Psoas muscle (tissue), 8 donors: ENCODE results near the gene POU2AF3. TPM values are rescaled to one million over a fixed set of nuclear protein-coding genes. Genes with fewer than 3 reads are reported as not detected.

Source experiments
- ATAC-seq, 4 donors: fragments of 200-7000 bp; cut with Tn5 transposase; one replicate each; pipeline ENCODE4 v1.9.1; 2020; ENCODE audit warnings: moderate library complexity in 3 of 4, mild to moderate bottlenecking in 2 of 4
- DNase-seq, 2 donors: peaks; one replicate each; pipeline ENCODE4 v3.0.0-alpha.2; 2020
- H3K27ac ChIP-seq: fragments of 200-600 bp; one replicate; pipeline ENCODE4 v1.8.0; 2022
- H3K27me3 ChIP-seq, 3 donors: fragments of 200-600 bp in 1 of 3; one replicate each; pipeline versions ENCODE4 v1.6.1 to v1.8.0; 2013 to 2022; ENCODE audit warnings: low read length in 2 of 3, mild to moderate bottlenecking in 2 of 3, moderate library complexity in 1 of 3; ENCODE audit not compliant: insufficient read depth in 3 of 3
- H3K36me3 ChIP-seq, 2 donors: fragments of 200-600 bp in 1 of 2; one replicate each; pipeline versions ENCODE4 v1.6.1 to v1.8.0; 2013 to 2022; ENCODE audit warnings: low read depth in 1 of 2, mild to moderate bottlenecking in 1 of 2, moderate library complexity in 1 of 2; ENCODE audit not compliant: insufficient read depth in 1 of 2
- H3K4me1 ChIP-seq: fragments of 200-600 bp; one replicate; pipeline ENCODE4 v1.8.0; 2022
- H3K4me3 ChIP-seq: fragments of 200-600 bp; one replicate; pipeline ENCODE4 v1.8.0; 2022; ENCODE audit warnings: mild to moderate bottlenecking
- H3K9me3 ChIP-seq: fragments of 200-600 bp; one replicate; pipeline ENCODE4 v1.8.0; 2022
- WGBS, 3 donors: extraction: QIAGEN DNeasy Blood & Tissue Kit; methylation state at CpG; one replicate each; pipeline versions ENCODE4 v1.1.6 to v1.1.7; 2013; 5-methylcytosine and 5-hydroxymethylcytosine counted together
- intact Hi-C, 2 donors: fragments of 100-400 bp; cut with DNase I; formaldehyde crosslinking; loops; one replicate each; pipeline versions ENCODE4 v1.11.0 to v1.14.2; 2022
- polyA plus RNA-seq, 3 donors: library from polyadenylated mRNA; stranded (reverse); fragments of 200-250 nt; gene quantifications; one replicate each; pipeline ENCODE4 v1.2.3, GENCODE V29; 2013
- total RNA-seq, 4 donors: library from RNA; stranded (reverse); fragmentation: NEBNext Ultra II Directional in 2 of 4; extraction: Animal tissue kit (Norgen Biotek cat#: 25700) in 2 of 4; gene quantifications; one replicate each; pipeline versions ENCODE4 v1.2.1 to v1.2.4, GENCODE V29; 2021 to 2023
- TF ChIP-seq, protein P1 (sequence below): fragments of 200-600 bp; IDR thresholded peaks from one replicate; pipeline ENCODE4 v1.8.0; 2022; ENCODE audit warnings: antibody characterized with exemption
- donor health status: healthy with polysubstance abuse.
- donor health status: DM: no; HTN: no; CAD: no; lungs with moderate emphysema.
- donor health status: Bipolar disorder and iron deficiency.
- donor health status: healthy.
- donor health status: DM: yes; HTN: yes; CAD: no.
- donor health status: DM: no; HTN: no; CAD: no.
- donor health status: DM: no; HTN: no; CAD: no.
- donor health status: DM: yes; HTN: yes; CAD: no.

The POU2AF3 gene
- total and polyA plus RNA-seq, 7 donors: 0.21 to 0.69 (median 0.50) TPM; not detected in 1

DNA sequence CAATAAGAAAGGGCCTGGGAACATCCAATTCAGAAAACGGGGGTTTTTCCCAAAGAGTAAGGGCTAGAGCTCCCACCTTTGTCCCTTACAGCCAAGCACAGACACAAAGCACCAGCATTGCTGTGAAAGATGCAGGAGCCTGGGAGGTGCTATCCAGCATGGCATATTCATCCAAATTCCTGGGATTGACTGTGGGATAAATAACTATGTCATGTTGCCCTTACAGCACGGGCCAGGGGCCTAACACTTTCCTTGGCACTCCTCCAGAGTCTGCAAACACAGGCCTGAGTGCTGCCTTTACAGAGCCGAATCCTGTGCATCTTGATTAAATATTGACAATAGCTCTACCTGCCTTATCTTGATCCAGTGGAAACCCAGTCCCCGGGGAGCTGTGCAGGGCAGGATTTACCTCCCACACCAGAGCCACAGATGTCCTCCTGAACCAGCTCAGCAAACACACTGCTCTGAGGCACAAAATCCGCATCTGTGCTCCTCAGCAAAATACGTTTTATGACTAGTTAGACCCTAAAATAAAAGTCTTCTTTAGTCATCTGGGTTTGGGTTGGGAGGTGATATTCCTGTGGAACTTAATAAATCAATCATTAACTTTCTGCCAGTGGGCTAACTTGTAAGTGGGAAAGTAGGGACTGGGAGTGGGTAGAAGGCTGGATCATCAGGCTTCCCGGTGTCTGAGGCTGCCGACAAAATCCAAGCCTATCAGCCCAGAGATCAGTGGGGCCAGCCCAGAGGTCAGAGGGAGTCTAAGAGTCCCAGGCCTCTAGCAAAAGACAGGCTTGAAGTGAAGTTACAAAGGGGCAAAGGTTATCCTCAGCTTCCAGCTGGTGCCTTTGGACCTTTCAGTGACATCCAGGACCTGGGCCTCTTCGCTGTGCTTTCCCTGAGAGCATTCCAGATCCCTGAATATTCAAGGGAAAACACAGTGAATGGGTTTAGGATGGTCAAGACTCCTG lies 36.5 kb downstream of the POU2AF3 start:
- Histone ChIP-seq H3K4me1 (peaks cover 8% of the 10 kb centered on the region), H3K4me3 (no peak overlapping the region), H3K9me3 (peaks cover 5% of the 10 kb centered on the region), H3K27me3 (no peaks in the 10 kb centered on the region), H3K36me3 (no peaks in the 10 kb centered on the region), H3K27ac (no peak overlapping the region)
- no peak for DNase-seq
- ATAC-seq: no peak
- TF ChIP-seq, protein P1, sequence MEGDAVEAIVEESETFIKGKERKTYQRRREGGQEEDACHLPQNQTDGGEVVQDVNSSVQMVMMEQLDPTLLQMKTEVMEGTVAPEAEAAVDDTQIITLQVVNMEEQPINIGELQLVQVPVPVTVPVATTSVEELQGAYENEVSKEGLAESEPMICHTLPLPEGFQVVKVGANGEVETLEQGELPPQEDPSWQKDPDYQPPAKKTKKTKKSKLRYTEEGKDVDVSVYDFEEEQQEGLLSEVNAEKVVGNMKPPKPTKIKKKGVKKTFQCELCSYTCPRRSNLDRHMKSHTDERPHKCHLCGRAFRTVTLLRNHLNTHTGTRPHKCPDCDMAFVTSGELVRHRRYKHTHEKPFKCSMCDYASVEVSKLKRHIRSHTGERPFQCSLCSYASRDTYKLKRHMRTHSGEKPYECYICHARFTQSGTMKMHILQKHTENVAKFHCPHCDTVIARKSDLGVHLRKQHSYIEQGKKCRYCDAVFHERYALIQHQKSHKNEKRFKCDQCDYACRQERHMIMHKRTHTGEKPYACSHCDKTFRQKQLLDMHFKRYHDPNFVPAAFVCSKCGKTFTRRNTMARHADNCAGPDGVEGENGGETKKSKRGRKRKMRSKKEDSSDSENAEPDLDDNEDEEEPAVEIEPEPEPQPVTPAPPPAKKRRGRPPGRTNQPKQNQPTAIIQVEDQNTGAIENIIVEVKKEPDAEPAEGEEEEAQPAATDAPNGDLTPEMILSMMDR: no peak
- intact Hi-C loops: loop anchor here in 1 of 2 donors (10.0 kb wide), 1 partner anchor 50 kb away; no protein-coding TSS in a partner anchor
- WGBS, 3 donors: 66 to 82% (median 72%) methylated on average over 9 of the region's 9 CpGs

DNA sequence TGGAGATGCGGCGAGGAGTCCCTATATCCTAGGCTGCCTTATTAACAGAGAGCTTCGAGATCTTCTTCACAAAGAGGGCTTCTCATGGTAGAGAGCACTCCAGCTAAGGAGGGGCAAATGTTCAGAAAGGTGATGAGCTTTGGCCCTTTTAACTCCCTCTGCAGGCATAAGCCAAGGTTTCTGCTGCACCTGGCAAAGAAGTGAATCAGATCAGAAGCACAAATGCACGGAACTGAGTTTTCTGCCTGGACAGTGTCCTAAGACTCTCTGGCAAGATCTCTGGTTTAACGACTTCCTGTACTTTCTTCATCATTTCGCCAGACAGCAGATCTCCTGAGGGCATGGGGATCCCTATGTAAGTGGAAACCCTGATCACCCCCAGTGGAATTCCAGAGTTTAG lies 37.2 kb downstream of the POU2AF3 start:
- peaks cover 2% of the 10 kb centered on the region for H3K4me1 ChIP-seq
- intact Hi-C loops: loop anchor here in 1 of 2 donors (10.0 kb wide), 1 partner anchor 51 kb away; no protein-coding TSS in a partner anchor
- 69 to 80% (median 77%) methylated on average over 6 of the region's 6 CpGs for WGBS, 3 donors
- ATAC-seq (no peak), DNase-seq (no peak)
- H3K4me3 ChIP-seq: no peak overlapping the region
- H3K27me3 ChIP-seq: no peaks in the 10 kb centered on the region
- TF ChIP-seq, protein P1: no peak
- H3K27ac ChIP-seq: no peak overlapping the region
- no peaks in the 10 kb centered on the region for H3K36me3 ChIP-seq
- H3K9me3 ChIP-seq: peaks cover 5% of the 10 kb centered on the region

DNA sequence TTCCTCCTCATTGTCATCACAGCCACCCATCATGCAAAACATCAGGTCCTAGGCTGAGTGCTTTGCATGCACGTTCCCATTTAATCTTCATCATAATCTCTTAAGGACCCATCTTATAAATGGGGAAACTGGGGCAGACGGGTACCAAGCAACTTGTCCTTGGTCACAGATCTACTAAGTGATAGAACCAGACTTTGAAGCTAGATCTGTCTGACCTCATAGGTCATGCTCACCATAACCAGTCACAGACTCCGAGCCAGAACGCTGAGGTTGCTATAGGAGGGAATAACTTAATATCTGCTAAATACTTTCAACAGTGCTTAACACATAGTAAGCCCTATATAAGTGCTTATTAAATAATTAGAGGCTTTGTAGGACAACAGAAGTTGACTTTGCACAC lies 37.7 kb downstream of the POU2AF3 start:
- ATAC-seq (no peak), DNase-seq (no peak)
- peaks cover 5% of the 10 kb centered on the region for H3K9me3 ChIP-seq
- WGBS, 3 donors: 89 to 91% (median 91%) methylated on average over 4 of the region's 4 CpGs
- no peaks in the 10 kb centered on the region for H3K4me1 ChIP-seq
- H3K36me3 ChIP-seq: no peaks in the 10 kb centered on the region
- no peak overlapping the region for H3K4me3 ChIP-seq
- no peaks in the 10 kb centered on the region for H3K27me3 ChIP-seq
- no peak overlapping the region for H3K27ac ChIP-seq
- TF ChIP-seq, protein P1: no peak
- intact Hi-C loops: loop anchor here in 1 of 2 donors (10.0 kb wide), 1 partner anchor 51 kb away; no protein-coding TSS in a partner anchor

DNA sequence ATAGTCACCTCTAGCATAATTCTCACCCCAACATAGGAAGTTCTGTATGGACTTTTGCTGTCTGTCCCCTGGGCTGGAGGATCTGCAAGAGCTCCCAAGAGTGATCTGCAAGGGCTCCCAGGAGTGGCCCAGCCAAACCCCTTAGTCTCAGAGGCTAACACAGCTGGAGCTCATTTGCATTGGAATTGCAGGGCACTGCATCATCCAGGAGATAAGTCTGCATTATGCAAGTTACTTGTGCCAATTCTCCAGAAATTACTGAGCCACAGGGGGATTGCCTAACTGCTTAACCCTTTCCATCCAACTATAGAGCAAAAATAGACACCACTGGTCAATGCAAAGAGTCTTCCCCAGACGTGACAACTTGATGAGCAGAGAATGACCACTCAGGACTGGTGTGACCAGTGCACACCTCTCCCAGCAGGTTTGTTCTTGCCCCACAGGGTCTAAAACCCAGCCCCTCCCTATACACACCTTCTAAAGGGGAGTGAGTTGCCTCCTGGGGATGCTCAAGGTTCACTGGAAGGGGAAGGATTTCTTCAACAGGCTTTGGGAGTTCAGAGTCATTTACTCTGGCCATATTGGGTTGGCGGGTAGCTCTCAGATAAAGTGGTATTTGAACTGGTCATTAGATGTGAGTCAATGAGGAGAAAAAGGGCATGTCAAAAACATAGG lies 38.4 kb downstream of the POU2AF3 start:
- Histone ChIP-seq H3K27ac (no peak overlapping the region), H3K4me3 (no peak overlapping the region), H3K9me3 (peaks cover 5% of the 10 kb centered on the region), H3K27me3 (no peaks in the 10 kb centered on the region), H3K36me3 (no peaks in the 10 kb centered on the region), H3K4me1 (no peaks in the 10 kb centered on the region)
- intact Hi-C loops: loop anchor here in 1 of 2 donors (10.0 kb wide), 1 partner anchor 52 kb away; no protein-coding TSS in a partner anchor
- WGBS, 3 donors: 85 to 89% (median 85%) methylated on average over 2 of the region's 2 CpGs
- TF ChIP-seq, protein P1: no peak
- ATAC-seq (no peak), DNase-seq (no peak)
